HEK293 (cell line): ENCODE measurements around the gene KHSRP.

Experiments
- CTCF ChIA-PET: fragments of 350-600 bp; formaldehyde crosslinking; extraction: SDS; loops from one replicate; lab custom pipeline; 2021; ENCODE audit warnings: antibody characterized with exemption; lab: Yijun Ruan, JAX
- POLR2A ChIA-PET: fragments of 300-600 bp; formaldehyde crosslinking; extraction: SDS; loops from one replicate; lab custom pipeline; 2020; ENCODE audit warnings: antibody characterized with exemption, inconsistent platforms; lab: Yijun Ruan, JAX
- H3K27ac ChIP-seq: fragments of 200-500 bp; sonication (Bioruptor generic); 2 replicates; pipeline ENCODE4 v1.5.1; 2014; ENCODE audit warnings: low read depth, low read length, control low read depth, inconsistent platforms; ENCODE audit errors: extremely low read depth
- H3K36me3 ChIP-seq, 2 experiments: fragments of 200-500 bp in 1 of 2; sonication (Bioruptor generic) in 1 of 2; 1 replicate in 1 of 2; 2 replicates in 1 of 2; pipeline ENCODE4 v1.5.1; 2014 to 2017; ENCODE audit warnings: inconsistent platforms in 2 of 2, low read length in 2 of 2; ENCODE audit not compliant: control insufficient read depth in 2 of 2, insufficient read depth in 1 of 2
- H3K4me1 ChIP-seq: fragments of 200-500 bp; sonication (Bioruptor generic); 2 replicates; pipeline ENCODE4 v1.5.1; 2014; ENCODE audit warnings: mild to moderate bottlenecking, low read length, inconsistent platforms; ENCODE audit not compliant: control insufficient read depth, insufficient read depth
- H3K4me3 ChIP-seq: 2 replicates; pipeline ENCODE4 v1.5.1; 2011; ENCODE audit warnings: low read depth, mild to moderate bottlenecking, control low read depth, low read length, moderate library complexity
- H3K9me3 ChIP-seq: fragments of 200-500 bp; sonication (Bioruptor generic); 2 replicates; pipeline ENCODE4 v1.5.1; 2014; ENCODE audit warnings: low read depth, low read length, inconsistent platforms; ENCODE audit not compliant: control insufficient read depth, insufficient read depth
- AEBP2 ChIP-seq: fragments of 450-650 bp; formaldehyde crosslinking; IDR thresholded peaks from 2 replicates; pipeline ENCODE4 v1.5.1; 2016; ENCODE audit warnings: missing biosample characterization, missing genetic modification characterization, borderline replicate concordance
- OSR2 ChIP-seq: fragments of 450-650 bp; formaldehyde crosslinking; IDR thresholded peaks from 2 replicates; pipeline ENCODE4 v1.5.1; 2016; ENCODE audit warnings: missing biosample characterization, missing genetic modification characterization
- TRIM28 ChIP-seq: IDR thresholded peaks from 2 replicates; pipeline ENCODE4 v1.6.1; 2011; ENCODE audit warnings: low read length, control low read depth, borderline replicate concordance
- ZIC2 ChIP-seq: fragments of 450-650 bp; formaldehyde crosslinking; IDR thresholded peaks from 2 replicates; pipeline ENCODE4 v1.5.1; 2016; ENCODE audit warnings: missing biosample characterization, missing genetic modification characterization
- ZNF114 ChIP-seq: fragments of 450-650 bp; formaldehyde crosslinking; IDR thresholded peaks from 2 replicates; pipeline ENCODE4 v1.5.0; 2017; ENCODE audit warnings: missing biosample characterization, missing genetic modification characterization
- ZNF121 ChIP-seq: fragments of 450-650 bp; formaldehyde crosslinking; IDR thresholded peaks from 2 replicates; pipeline ENCODE4 v1.5.1; 2016; ENCODE audit warnings: missing biosample characterization, missing genetic modification characterization
- ZNF140 ChIP-seq: fragments of 450-650 bp; formaldehyde crosslinking; IDR thresholded peaks from 2 replicates; pipeline ENCODE4 v1.5.1; 2016; ENCODE audit warnings: missing biosample characterization, missing genetic modification characterization
- ZNF148 ChIP-seq: fragments of 450-650 bp; formaldehyde crosslinking; IDR thresholded peaks from 2 replicates; pipeline ENCODE4 v1.5.0; 2017; ENCODE audit warnings: missing biosample characterization, missing genetic modification characterization, borderline replicate concordance
- ZNF157 ChIP-seq: fragments of 450-650 bp; formaldehyde crosslinking; IDR thresholded peaks from 2 replicates; pipeline ENCODE4 v1.5.1; 2016; ENCODE audit warnings: missing biosample characterization, missing genetic modification characterization
- ZNF169 ChIP-seq: fragments of 450-650 bp; formaldehyde crosslinking; IDR thresholded peaks from 2 replicates; pipeline ENCODE4 v1.5.1; 2016; ENCODE audit warnings: missing biosample characterization, missing genetic modification characterization
- ZNF174 ChIP-seq: fragments of 450-650 bp; formaldehyde crosslinking; IDR thresholded peaks from 2 replicates; pipeline ENCODE4 v1.5.0; 2017; ENCODE audit warnings: missing biosample characterization, mild to moderate bottlenecking, missing genetic modification characterization
- ZNF221 ChIP-seq: fragments of 450-650 bp; formaldehyde crosslinking; IDR thresholded peaks from 2 replicates; pipeline ENCODE4 v1.5.1; 2017; ENCODE audit warnings: missing biosample characterization, missing genetic modification characterization, borderline replicate concordance
- ZNF26 ChIP-seq: fragments of 450-650 bp; formaldehyde crosslinking; IDR thresholded peaks from 2 replicates; pipeline ENCODE4 v1.5.1; 2016; ENCODE audit warnings: missing biosample characterization, missing genetic modification characterization
- ZNF530 ChIP-seq: fragments of 450-650 bp; formaldehyde crosslinking; IDR thresholded peaks from 2 replicates; pipeline ENCODE4 v1.5.1; 2016; ENCODE audit warnings: low read depth, missing biosample characterization, missing genetic modification characterization
- ZNF585B ChIP-seq: fragments of 450-650 bp; formaldehyde crosslinking; IDR thresholded peaks from 2 replicates; pipeline ENCODE4 v1.5.1; 2016; ENCODE audit warnings: missing biosample characterization, missing genetic modification characterization
- ZNF664 ChIP-seq: fragments of 450-650 bp; formaldehyde crosslinking; IDR thresholded peaks from 2 replicates; pipeline ENCODE4 v1.5.1; 2016; ENCODE audit warnings: missing biosample characterization, missing genetic modification characterization
- ZNF768 ChIP-seq: fragments of 450-650 bp; formaldehyde crosslinking; IDR thresholded peaks from 2 replicates; pipeline ENCODE4 v1.5.1; 2018; ENCODE audit warnings: missing biosample characterization, mild to moderate bottlenecking, missing genetic modification characterization
- TF ChIP-seq, protein P1 (sequence below): fragments of 450-650 bp; formaldehyde crosslinking; IDR thresholded peaks from 2 replicates; pipeline ENCODE4 v1.5.1; 2016; ENCODE audit warnings: missing biosample characterization, missing genetic modification characterization
- TF ChIP-seq, protein P2 (sequence below): fragments of 450-650 bp; formaldehyde crosslinking; IDR thresholded peaks from 2 replicates; pipeline ENCODE4 v1.5.1; 2016; ENCODE audit warnings: missing biosample characterization, missing genetic modification characterization, low read depth

KHSRP gene

DNA sequence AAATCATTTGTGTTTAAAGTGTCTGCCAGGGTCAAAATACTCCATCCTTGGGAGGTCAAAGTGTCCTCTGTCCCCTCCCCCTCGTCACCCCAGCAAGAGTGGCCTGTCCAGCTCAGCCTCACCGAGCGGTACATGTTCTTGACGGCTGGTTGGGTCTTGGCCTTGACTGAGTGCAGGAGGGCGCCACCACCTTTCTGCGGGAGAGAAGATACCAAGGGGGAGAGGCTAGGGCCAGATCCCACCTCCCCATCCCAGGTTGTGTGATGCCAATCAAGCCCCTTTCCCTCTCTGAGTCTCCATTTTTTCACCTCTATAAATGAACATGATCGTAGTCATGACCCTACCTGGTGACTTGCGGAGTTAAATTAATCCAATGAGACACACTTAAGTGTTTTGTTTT lies 45.6 kb upstream of the KHSRP start (continued):
- TF ChIP-seq, protein P1, sequence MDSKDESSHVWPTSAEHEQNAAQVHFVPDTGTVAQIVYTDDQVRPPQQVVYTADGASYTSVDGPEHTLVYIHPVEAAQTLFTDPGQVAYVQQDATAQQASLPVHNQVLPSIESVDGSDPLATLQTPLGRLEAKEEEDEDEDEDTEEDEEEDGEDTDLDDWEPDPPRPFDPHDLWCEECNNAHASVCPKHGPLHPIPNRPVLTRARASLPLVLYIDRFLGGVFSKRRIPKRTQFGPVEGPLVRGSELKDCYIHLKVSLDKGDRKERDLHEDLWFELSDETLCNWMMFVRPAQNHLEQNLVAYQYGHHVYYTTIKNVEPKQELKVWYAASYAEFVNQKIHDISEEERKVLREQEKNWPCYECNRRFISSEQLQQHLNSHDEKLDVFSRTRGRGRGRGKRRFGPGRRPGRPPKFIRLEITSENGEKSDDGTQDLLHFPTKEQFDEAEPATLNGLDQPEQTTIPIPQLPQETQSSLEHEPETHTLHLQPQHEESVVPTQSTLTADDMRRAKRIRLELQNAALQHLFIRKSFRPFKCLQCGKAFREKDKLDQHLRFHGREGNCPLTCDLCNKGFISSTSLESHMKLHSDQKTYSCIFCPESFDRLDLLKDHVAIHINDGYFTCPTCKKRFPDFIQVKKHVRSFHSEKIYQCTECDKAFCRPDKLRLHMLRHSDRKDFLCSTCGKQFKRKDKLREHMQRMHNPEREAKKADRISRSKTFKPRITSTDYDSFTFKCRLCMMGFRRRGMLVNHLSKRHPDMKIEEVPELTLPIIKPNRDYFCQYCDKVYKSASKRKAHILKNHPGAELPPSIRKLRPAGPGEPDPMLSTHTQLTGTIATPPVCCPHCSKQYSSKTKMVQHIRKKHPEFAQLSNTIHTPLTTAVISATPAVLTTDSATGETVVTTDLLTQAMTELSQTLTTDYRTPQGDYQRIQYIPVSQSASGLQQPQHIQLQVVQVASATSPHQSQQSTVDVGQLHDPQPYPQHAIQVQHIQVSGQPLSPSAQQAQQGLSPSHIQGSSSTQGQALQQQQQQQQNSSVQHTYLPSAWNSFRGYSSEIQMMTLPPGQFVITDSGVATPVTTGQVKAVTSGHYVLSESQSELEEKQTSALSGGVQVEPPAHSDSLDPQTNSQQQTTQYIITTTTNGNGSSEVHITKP (tag by site-specific recombination), result no peak
- no peak for TF ChIP-seq TRIM28
- no peak for TF ChIP-seq ZNF174 (tag by site-specific recombination)
- TF ChIP-seq ZNF114 (tag by site-specific recombination), result no peak
- no peak for TF ChIP-seq ZNF148 (tag by site-specific recombination)
- no peak for TF ChIP-seq ZNF169
- no peak for TF ChIP-seq ZIC2 (tag by site-specific recombination)

GRCh38 chr19:6467384-6467783 lies 42.8 kb upstream of the KHSRP start:
- Histone ChIP-seq H3K9me3 (no peaks in the 10 kb centered on the region), H3K36me3 (no peaks in the 10 kb centered on the region), H3K4me1 (no peaks in the 10 kb centered on the region), H3K4me3 (no peak overlapping the region), H3K27ac (no peak overlapping the region)
- ChIA-PET CTCF (interaction anchor here (0.5 to 1.1 kb wide), 3 partner anchors 9 to 300 kb away, joined by 3 read pairs; no protein-coding TSS in a partner anchor), POLR2A (interaction anchor here (0.8 to 1.4 kb wide), 2 partner anchors 9 to 18 kb away, joined by 5 to 9 read pairs; no protein-coding TSS in a partner anchor)
- TF ChIP-seq ZNF121 (tag by site-specific recombination), result no peak
- TF ChIP-seq TRIM28, result no peak
- TF ChIP-seq ZNF140 (tag by site-specific recombination), result no peak
- no peak for TF ChIP-seq ZNF585B (tag by site-specific recombination)
- TF ChIP-seq ZNF26 (tag by site-specific recombination), result no peak

GRCh38 chr19:6466526-6467248 lies 42.1 kb upstream of the KHSRP start:
- H3K9me3 ChIP-seq, result no peaks in the 10 kb centered on the region
- H3K36me3 ChIP-seq, result no peaks in the 10 kb centered on the region
- no peaks in the 10 kb centered on the region for H3K4me1 ChIP-seq
- TF ChIP-seq AEBP2 (tag by site-specific recombination), result no peak
- TF ChIP-seq ZNF664, result peak; percentile 83
- TF ChIP-seq ZNF768, result 0 out of 2 replicates have a peak, but pooled peaks have one; percentile 61
- TF ChIP-seq ZNF530 (tag by site-specific recombination), result no peak
- no peak for TF ChIP-seq ZNF157 (tag by site-specific recombination)
- no peak for TF ChIP-seq ZNF221 (tag by site-specific recombination)
- TF ChIP-seq, protein P2, sequence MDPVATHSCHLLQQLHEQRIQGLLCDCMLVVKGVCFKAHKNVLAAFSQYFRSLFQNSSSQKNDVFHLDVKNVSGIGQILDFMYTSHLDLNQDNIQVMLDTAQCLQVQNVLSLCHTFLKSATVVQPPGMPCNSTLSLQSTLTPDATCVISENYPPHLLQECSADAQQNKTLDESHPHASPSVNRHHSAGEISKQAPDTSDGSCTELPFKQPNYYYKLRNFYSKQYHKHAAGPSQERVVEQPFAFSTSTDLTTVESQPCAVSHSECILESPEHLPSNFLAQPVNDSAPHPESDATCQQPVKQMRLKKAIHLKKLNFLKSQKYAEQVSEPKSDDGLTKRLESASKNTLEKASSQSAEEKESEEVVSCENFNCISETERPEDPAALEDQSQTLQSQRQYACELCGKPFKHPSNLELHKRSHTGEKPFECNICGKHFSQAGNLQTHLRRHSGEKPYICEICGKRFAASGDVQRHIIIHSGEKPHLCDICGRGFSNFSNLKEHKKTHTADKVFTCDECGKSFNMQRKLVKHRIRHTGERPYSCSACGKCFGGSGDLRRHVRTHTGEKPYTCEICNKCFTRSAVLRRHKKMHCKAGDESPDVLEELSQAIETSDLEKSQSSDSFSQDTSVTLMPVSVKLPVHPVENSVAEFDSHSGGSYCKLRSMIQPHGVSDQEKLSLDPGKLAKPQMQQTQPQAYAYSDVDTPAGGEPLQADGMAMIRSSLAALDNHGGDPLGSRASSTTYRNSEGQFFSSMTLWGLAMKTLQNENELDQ (tag by site-specific recombination), result no peak
- no peak for TF ChIP-seq OSR2
- CTCF ChIA-PET, result interaction anchor here (0.7 kb wide), 1 partner anchor 10 kb away, joined by 3 read pairs; no protein-coding TSS in a partner anchor
- H3K4me3 ChIP-seq, result no peak overlapping the region
- POLR2A ChIA-PET, result interaction anchor here (0.8 to 1.4 kb wide), 2 partner anchors 10 to 19 kb away, joined by 5 to 9 read pairs; no protein-coding TSS in a partner anchor
- H3K27ac ChIP-seq, result no peak overlapping the region
